GM23338 (cell line): Measurements from ENCODE around the gene CUBN.

Source experiments
- EZH2phosphoT487 ChIP-seq: fragments of 200-600 bp; sonication (generic); IDR thresholded peaks from one replicate; pipeline ENCODE4 v1.8.1; 2018; ENCODE audit warnings: antibody characterized with exemption; ENCODE audit not compliant: unreplicated experiment
- POLR2AphosphoS5 ChIP-seq: IDR thresholded peaks from 2 replicates; pipeline ENCODE4 v1.6.1; 2016; ENCODE audit warnings: antibody characterized with exemption, low read depth
- TF ChIP-seq, protein P1 (sequence below), 2 experiments: fragments of 200-600 bp in 1 of 2; sonication (generic) in 1 of 2; conservative IDR thresholded peaks; 2 replicates each; pipeline versions ENCODE4 v1.5.1 to v1.6.1; 2016 to 2017; ENCODE audit warnings: antibody characterized with exemption in 2 of 2, low read depth in 2 of 2, mild to moderate bottlenecking in 2 of 2, moderate library complexity in 1 of 2

DNA sequence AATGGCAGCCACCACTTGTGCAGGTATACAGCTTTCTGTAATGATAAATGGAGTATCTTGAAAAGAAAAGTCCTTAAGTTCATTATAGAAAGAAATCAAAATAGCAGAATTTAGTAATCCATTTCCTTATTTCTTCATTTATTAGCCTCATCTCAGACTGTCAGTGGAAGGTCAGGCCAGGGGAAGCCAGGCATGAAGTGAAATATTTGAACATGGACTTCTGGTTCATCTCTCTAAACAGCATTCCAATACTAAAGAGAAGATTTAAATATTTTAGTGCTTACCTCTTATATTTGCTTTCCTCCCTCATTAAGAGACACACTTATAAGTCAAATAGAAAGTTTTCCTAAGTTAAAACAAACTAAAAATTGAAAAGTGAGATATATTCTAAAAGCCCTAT lies 45.0 kb upstream of the CUBN start:
- TF ChIP-seq, protein P1, sequence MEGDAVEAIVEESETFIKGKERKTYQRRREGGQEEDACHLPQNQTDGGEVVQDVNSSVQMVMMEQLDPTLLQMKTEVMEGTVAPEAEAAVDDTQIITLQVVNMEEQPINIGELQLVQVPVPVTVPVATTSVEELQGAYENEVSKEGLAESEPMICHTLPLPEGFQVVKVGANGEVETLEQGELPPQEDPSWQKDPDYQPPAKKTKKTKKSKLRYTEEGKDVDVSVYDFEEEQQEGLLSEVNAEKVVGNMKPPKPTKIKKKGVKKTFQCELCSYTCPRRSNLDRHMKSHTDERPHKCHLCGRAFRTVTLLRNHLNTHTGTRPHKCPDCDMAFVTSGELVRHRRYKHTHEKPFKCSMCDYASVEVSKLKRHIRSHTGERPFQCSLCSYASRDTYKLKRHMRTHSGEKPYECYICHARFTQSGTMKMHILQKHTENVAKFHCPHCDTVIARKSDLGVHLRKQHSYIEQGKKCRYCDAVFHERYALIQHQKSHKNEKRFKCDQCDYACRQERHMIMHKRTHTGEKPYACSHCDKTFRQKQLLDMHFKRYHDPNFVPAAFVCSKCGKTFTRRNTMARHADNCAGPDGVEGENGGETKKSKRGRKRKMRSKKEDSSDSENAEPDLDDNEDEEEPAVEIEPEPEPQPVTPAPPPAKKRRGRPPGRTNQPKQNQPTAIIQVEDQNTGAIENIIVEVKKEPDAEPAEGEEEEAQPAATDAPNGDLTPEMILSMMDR (conservative IDR thresholded peaks at IDR 0.05; ENCODE audit: low read depth in 2 of 2): no peak
- TF ChIP-seq EZH2phosphoT487 (no peak), POLR2AphosphoS5 (no peak)
